Urinary bladder (tissue), 4 donors: ENCODE measurements around the gene GFPT2. TPM values are rescaled to one million over a fixed set of nuclear protein-coding genes. Genes with fewer than 3 reads are reported as not detected.

Experiments used
- DNase-seq: peaks from one replicate; pipeline ENCODE4 v3.0.0-alpha.2; 2015; ENCODE audit errors: extremely low spot score
- H3K27ac ChIP-seq: one replicate; pipeline ENCODE4 v1.5.1; 2013; ENCODE audit warnings: low read depth, mild to moderate bottlenecking, moderate library complexity
- H3K36me3 ChIP-seq: one replicate; pipeline ENCODE4 v1.6.1; 2013; ENCODE audit warnings: mild to moderate bottlenecking, moderate library complexity; ENCODE audit not compliant: insufficient read depth
- H3K4me1 ChIP-seq: one replicate; pipeline ENCODE4 v1.6.1; 2013; ENCODE audit warnings: mild to moderate bottlenecking, moderate library complexity; ENCODE audit not compliant: insufficient read depth
- H3K4me3 ChIP-seq: one replicate; pipeline ENCODE4 v1.5.1; 2013; ENCODE audit warnings: low read depth, low read length
- WGBS: extraction: QIAGEN DNeasy Blood & Tissue Kit; methylation state at CpG from one replicate; pipeline ENCODE4 v1.1.7; 2013; 5-methylcytosine and 5-hydroxymethylcytosine counted together
- polyA plus RNA-seq: library from polyadenylated mRNA; stranded (reverse); fragments of 200-250 nt; gene quantifications from one replicate; pipeline ENCODE4 v1.2.3, GENCODE V29; 2013
- total RNA-seq: library from RNA; depleted of rRNA; stranded (reverse); fragments of >200 nt; gene quantifications from one replicate; pipeline ENCODE4 v1.2.3, GENCODE V29; 2014
- donor health status: healthy with polysubstance abuse.
- donor health status: healthy.

GFPT2 gene
- total RNA-seq = 14.9 TPM
- 28.0 TPM for polyA plus RNA-seq

GRCh38 chr5:180353048-180353979 lies at the start of gene GFPT2:
TSS of gene GFPT2 (minus strand) at chr5:180353336. CDS start at chr5:180353217, 119 bp downstream.
- Histone ChIP-seq H3K4me3 (peak within 1 kb of the TSS; percentile 76), H3K27ac (peak within 1 kb of the TSS; percentile 54), H3K4me1 (no peaks in the 10 kb centered on the region), H3K36me3 (no peaks in the 10 kb centered on the region)
- DNase-seq = peak; percentile 36
- whole genome bisulfite sequencing = under 1% methylated on average over 106 of the region's 106 CpGs

- no peak overlapping the region for H3K27ac ChIP-seq
- no peak overlapping the region for H3K4me3 ChIP-seq
- no peaks in the 10 kb centered on the region for H3K36me3 ChIP-seq
- no peaks in the 10 kb centered on the region for H3K4me1 ChIP-seq
- DNase-seq = no peak
- WGBS = 92% methylated on average over 13 of the region's 13 CpGs
Observed at GRCh38 chr5:180402716-180403115, 49.6 kb upstream of the GFPT2 start.

- 91% methylated on average over 11 of the region's 11 CpGs for WGBS
- H3K4me1 ChIP-seq = no peaks in the 10 kb centered on the region
- DNase-seq = no peak
- no peaks in the 10 kb centered on the region for H3K36me3 ChIP-seq
- no peak overlapping the region for H3K4me3 ChIP-seq
- no peak overlapping the region for H3K27ac ChIP-seq
Observed at GRCh38 chr5:180401229-180401907, 48.2 kb upstream of the GFPT2 start.

DNA sequence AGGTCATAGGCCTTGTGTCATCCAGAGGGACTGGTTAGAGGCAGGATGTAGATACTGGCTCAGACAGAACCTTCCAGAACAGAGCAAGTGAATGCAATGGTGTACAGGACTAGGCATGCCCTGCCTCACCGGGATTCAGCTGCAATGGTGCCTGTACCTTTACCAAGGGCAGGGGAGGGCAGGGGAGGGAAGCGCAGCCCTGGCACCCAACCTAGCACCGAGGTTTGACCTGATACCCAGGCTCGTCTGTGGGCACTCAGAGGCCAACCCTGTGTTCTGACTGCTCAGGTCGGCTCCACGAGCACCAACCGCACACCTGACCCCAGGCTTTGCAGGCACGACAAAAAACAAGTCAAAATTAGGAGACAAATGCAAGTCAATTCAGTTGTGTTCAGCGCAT lies 47.3 kb upstream of the GFPT2 start:
- Histone ChIP-seq H3K4me1 (no peaks in the 10 kb centered on the region), H3K4me3 (no peak overlapping the region), H3K36me3 (no peaks in the 10 kb centered on the region), H3K27ac (no peak overlapping the region)
- WGBS = 87% methylated on average over 9 of the region's 9 CpGs
- no peak for DNase-seq

DNA sequence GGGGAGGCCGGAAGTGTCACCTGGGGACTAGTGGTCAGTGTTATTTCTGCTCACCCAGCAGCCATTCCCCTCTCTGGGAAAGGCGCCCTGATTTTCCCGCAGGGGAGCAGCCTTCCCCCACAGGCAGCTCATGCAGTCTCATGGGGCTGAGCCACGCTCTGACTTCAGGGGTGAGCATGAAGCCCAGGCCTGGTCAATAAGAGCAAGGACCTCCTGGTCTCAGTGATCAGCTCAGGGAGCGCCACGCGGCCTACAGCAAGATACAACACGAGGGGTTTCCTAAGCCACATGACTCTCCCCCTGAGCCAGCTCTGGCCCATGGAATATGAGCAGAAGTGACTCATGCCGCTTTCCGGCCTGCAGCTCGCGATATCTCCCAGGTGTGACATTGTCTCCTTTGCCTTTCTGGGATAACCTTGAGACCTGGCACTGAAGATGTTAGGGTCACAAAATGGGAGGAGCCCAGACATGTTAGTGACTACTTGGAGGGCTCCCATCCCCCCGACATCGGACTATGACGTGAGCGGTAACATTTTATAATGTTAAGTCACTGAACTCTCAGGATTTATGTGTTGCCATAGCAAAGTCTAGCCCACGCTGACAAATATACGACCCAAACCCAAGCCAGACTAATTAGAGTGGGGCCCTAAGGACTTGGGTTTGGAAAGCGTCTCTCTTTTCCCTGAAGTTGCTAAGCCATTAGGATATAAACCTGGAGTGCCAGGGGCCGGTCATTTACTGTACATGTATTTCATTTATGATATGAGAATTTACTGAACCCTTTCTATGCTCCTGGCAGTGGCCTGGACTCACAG lies 46.5 kb upstream of the GFPT2 start:
- no peaks in the 10 kb centered on the region for H3K36me3 ChIP-seq
- no peak overlapping the region for H3K27ac ChIP-seq
- WGBS = 65% methylated on average over 20 of the region's 20 CpGs
- DNase-seq = no peak
- H3K4me1 ChIP-seq = no peaks in the 10 kb centered on the region
- H3K4me3 ChIP-seq = no peak overlapping the region

DNA sequence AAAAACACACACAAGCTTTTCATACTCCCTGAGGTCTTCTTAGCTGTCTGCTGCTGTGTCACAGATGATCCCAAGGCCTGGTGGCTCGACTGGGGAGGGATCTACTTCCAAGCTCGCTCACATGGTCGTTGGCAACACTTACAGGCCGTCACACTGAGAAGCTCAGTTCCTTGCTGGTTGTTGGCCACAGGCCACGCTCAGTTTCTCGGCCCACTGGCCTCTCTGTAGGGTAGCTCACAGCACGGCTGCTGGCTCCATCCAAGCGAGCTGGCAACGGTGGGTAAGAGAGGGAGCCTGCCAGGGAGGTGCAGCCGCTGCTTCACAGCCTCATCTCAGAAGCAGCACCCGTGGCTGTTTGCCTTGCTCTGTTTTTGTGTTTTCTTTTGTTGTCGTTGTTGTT lies 43.8 kb upstream of the GFPT2 start:
- 70% methylated on average over 12 of the region's 12 CpGs for WGBS
- no peaks in the 10 kb centered on the region for H3K4me1 ChIP-seq
- no peak for DNase-seq
- no peak overlapping the region for H3K27ac ChIP-seq
- H3K36me3 ChIP-seq = no peaks in the 10 kb centered on the region
- H3K4me3 ChIP-seq = no peak overlapping the region

DNA sequence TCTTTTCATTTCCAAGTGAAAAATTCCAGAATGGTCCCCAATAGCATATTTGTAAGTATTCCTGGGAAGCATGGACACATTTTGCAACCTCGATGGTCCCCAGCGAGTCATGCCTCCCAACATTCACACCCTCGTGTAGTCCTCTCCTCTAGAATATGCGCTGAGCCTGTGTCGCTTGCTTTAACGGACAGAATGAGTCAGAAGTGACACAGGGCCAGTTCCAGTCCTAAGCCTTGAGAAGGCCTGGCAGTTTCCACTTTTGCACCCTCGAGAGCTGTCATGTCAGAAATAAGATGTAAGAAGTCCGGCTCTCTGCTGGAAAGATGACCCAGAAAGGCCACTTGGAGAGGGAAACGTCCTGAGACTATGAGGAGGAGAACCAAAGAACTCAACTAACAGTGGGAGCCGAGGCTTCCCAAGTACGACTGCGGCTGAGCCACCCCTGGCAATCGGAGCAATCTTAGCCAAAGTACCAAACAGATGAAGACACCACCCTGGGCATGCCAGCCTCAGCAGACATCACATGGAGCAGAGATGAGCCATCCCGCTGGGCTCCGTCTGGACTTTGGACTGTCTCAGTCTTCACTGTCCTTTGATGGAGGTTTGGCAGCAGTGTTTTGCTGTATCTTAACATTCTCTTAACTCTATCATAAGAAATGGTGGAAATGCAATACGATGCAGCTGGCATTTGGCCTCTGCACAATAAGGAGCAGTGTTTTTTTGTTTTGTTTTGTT lies 42.6 kb upstream of the GFPT2 start:
- Histone ChIP-seq H3K36me3 (no peaks in the 10 kb centered on the region), H3K4me1 (no peaks in the 10 kb centered on the region), H3K4me3 (no peak overlapping the region), H3K27ac (no peak overlapping the region)
- no peak for DNase-seq
- whole genome bisulfite sequencing = 75% methylated on average over 16 of the region's 16 CpGs

- Histone ChIP-seq H3K27ac (no peak overlapping the region), H3K4me1 (no peaks in the 10 kb centered on the region), H3K36me3 (no peaks in the 10 kb centered on the region), H3K4me3 (no peak overlapping the region)
- DNase-seq = no peak
- WGBS = 88% methylated on average over 13 of the region's 13 CpGs
Observed at GRCh38 chr5:180394031-180394636, 41.0 kb upstream of the GFPT2 start.

GRCh38 chr5:180391276-180391675 lies 38.1 kb upstream of the GFPT2 start:
- Histone ChIP-seq H3K27ac (no peak overlapping the region), H3K4me1 (no peaks in the 10 kb centered on the region), H3K4me3 (no peak overlapping the region), H3K36me3 (no peaks in the 10 kb centered on the region)
- 87% methylated on average over 7 of the region's 7 CpGs for WGBS
- no peak for DNase-seq

DNA sequence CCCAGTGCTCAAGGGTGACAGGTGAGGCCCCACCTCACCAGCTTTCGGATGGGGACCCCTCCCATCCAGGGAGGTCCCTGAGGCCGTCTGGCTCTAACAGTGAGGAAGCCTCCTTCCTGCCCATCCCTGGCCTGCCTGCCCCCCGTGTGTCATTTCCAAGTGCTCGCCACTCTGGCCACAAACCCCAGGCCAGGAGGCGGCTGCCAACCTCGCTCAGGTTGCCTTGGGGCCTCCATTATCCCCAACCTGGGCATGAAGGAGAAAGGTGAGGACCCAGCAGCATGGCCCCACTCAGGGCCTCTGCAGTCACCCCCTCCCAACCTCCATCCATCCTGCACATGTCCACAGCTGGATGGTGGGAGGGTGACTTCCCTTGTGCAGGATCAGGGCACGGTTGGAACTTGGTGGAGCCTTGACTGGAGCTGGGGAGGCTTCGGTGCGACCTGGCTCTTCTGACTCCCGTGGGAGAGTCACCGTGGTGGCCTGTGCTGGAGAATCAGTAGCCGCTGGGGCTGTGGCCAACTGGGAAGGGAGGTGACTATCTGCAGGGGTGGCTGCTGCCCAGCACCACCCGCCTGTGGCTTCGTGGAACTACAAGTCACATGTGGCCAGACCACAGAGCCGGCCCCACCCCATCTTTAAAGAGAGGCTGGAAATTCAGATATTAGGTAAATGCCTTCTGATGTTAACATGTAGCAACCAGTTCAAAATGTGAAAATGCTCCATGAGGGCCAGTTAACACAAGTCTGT lies 37.5 kb upstream of the GFPT2 start:
- no peak overlapping the region for H3K4me3 ChIP-seq
- no peak overlapping the region for H3K27ac ChIP-seq
- WGBS = 83% methylated on average over 15 of the region's 15 CpGs
- H3K36me3 ChIP-seq = no peaks in the 10 kb centered on the region
- H3K4me1 ChIP-seq = no peaks in the 10 kb centered on the region
- DNase-seq = no peak

DNA sequence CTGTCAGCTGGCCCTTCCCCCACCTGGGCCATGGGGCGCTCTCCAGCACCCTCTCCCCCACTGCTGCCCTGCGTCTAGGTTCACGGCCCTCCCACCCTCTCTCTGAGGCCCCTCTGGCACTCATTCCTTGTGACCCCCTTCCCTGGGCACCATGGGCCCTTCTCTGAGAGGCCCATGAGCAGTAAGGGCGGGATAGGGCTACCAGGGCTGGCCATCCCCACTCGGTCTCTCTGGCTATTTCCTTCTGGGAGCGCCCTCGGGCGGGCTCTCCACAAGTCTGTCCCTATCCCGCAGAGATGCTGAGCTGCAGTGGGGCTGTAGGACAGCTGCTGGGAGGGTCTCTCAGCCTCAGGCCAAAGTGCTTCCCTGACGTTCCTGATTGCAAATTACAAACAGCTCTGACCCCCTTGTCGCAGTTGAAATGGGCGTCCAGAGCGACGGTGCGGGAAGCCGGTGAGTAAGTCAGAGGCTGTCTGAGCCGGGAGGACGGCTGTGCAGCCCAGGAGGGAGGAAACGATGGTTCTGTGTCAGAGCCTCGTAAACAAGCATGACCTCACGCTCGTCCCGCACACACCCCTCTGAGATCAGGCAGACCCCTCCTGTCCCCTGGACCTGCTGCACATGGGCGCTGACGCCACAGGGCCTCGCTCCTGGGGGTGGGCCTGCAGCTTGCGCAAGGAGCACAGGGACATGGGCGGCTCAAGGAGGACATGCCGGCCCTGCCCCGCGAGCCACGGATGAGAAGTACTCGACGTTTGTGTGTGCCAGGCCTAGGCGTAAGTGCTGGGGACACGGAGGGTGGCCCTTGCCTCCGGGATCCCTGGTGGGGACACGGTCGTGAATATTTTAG lies 36.3 kb upstream of the GFPT2 start:
- no peaks in the 10 kb centered on the region for H3K4me1 ChIP-seq
- no peaks in the 10 kb centered on the region for H3K36me3 ChIP-seq
- 51% methylated on average over 39 of the region's 39 CpGs for WGBS
- no peak overlapping the region for H3K27ac ChIP-seq
- no peak overlapping the region for H3K4me3 ChIP-seq
- no peak for DNase-seq
